Fibroblast of skin of abdomen (primary cell): Measurements from ENCODE around the gene PARVB.
"Not testable (repeated sequence)": the region's sequence is repeated elsewhere in the genome, so short reads cannot be mapped to it uniquely, and the experiment has no call there.

Experiments
- DNase-seq: peaks from one replicate; pipeline ENCODE4 v3.0.0-alpha.2; 2013

PARVB gene

DNA sequence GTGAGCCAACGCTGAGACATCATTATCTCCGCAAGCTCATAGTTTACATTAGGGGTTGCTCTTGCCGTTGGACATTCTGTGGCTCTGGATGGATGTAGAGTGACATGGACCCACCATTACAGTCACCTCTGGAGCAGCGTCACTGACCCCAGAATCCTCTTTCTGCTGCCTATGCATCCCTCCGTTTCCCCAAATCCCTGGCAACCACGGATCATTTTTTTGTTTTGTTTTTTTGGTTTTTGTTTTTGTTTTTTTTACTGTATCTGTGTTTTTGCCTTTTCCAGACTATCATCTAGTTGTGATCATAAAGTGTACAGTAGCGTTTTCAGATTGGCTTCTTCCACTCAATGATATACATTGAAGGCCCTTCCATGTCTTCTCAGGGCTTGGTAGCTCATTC is 4.0 kb downstream of the PARVB start:
- no peak for DNase-seq

- DNase-seq: no peak
These were observed 5.0 kb downstream of the PARVB start for GRCh38 chr22:44029069-44029468.

- no peak for DNase-seq
These were observed 6.1 kb downstream of the PARVB start for GRCh38 chr22:44030051-44030701.

GRCh38 chr22:44030702-44031082 is 6.6 kb downstream of the PARVB start:
- DNase-seq: no peak

DNA sequence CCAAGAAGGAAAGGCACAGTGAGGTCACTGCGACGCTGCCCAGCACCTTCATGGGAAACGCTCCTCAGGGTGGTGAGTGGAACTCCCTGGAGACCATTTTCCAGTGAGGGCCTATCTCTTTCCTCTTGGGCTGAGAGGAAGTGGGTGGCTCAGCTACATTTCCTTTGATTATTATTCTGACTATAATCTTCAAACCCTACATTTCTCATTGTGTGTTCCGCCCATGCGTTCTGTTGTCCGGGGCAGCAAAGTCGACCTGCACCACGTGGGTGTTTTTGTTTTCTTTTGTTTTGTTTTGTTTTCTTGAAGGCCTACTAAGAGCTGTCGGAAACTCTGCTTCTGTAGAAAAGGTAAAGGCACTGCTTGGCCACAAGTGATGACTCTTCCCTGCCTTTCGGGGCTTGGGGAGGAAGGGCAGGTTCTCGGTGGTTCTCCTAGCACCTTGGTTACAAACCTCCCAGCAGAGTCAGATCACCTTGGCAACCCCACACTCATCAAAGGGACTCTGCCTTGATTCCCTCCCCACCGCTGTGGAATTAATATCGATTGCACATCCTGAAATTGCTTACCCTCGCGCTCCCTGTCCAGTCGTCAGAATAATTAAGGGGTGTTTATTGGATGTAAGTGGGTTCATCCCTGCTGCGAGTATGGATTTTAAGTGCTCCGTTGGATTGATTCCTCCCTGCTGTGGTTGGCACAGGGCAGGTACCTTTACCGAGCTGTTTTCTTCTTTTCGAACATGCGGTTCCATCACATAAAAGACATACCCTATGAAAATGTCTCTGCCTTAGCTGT is 7.3 kb downstream of the PARVB start:
- no peak for DNase-seq

DNA sequence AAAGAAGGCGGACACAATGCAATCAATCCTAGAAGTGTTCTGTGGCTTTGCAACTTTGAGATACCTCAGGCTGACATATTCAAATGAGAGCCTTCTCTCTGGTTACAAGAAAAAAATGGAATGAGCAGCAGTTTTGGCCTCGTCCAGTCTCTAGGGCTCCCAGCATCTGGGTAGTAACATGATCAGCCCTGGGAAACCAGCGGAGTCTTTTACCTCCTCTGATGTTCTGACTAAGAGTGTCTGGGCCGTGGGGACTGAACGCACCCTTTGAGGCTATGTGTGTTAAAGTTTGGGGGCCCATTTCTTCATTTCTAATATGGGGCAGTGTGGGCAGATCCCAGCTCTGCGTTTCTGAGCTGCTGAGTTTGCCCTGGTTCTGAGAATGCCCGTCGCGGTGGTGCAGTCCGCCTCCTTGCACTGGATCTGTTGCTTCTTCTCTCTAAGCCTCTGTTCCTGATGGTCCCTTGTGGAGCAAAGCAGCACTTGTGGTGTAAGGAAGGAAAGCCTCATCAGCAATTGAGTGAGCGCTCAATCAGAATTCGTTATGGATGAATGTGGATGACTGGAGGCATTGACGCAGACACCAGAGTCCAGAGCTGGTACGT is 8.1 kb downstream of the PARVB start:
- DNase-seq: peak; percentile 25

DNA sequence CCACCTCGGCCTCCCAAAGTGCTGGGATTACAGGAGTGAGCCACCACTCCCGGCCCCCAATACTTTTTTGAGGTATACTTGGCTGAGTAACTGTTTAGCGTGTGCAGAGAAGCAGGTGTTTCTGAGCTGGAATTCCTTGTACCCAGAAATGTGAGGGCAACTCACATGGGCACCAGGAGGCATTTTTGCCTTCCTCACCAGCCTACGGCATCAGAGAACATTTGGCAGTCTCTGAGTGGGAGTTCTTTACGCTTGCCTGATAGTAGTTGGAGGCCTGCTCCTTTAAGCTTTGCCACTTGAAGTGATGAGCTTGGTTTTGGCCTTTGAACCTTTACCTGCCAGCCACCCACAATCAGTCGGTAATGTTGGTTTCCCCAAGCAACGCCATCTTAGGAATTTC is 9.2 kb downstream of the PARVB start:
- DNase-seq: no peak

DNA sequence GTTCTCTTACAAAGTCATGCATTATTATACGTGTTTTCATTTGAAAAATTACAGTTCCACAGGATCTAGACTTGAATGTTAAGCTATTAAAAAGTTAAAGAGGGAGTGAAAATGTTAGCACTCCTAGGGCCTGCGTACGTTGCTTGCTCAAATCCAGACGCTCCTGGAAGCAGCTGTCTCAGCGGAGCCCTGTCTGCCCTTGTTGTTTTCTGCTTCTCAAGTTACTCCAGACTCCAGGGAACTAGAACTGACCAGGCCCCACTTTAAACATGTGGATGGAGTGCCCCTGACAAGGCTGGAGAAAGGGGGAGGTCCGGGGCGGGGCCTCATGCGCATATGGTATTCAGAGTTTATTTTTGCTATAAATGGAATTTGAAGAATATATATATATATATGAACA is 9.6 kb downstream of the PARVB start:
- DNase-seq: peak; percentile 48

GRCh38 chr22:44037519-44038375 is 13.6 kb downstream of the PARVB start:
- peak; percentile 91 for DNase-seq

DNA sequence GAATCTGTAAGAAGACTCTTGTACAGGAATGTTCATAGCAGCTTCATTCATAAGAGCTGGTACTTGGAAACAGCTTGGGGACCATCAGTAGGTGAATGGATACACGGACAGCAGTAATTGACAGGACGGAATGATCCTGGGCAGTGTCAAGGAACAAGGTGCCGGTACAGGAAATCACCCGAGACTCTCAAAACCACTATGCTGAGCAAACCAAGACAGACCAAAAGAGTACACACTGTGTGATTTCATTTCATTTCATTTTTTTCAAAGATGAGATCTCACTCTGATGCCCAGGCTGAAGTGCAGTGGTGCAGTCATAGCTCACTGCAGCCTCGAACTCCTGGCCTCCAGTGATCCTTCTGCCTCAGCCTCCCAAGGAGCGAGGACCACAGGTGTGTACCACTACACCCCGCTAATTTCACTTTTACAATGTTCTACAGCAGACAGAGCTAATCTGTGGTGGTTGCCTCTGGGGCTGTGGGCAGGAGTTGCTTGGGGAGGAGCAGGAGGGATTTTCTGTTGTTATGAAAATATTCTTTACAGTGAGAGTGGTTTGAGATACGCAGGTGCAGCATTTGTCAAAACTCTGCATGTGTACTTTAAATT is 15.6 kb downstream of the PARVB start:
- DNase-seq: no peak

GRCh38 chr22:44042249-44043218 is 18.4 kb downstream of the PARVB start:
- DNase-seq: no peak

DNA sequence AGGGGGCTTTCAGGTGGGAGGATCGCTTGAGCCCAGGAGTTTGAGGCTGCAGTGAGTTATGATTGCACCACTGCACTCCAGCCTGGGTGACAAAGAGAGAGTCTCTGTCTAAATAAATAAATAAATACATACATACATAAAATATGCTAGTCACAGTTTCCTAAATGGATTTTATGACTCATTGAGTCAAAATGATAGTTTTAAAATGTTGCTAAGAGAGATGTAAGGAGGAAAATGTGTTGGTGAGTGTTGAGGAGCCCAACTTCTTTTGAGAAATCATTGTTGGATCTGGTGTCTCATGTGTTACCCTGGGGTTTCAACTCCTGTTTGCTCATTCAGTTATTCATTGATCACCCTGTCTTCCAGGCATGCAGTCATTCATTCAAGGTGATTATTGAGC is 21.0 kb downstream of the PARVB start:
- peak; percentile 51 for DNase-seq

DNA sequence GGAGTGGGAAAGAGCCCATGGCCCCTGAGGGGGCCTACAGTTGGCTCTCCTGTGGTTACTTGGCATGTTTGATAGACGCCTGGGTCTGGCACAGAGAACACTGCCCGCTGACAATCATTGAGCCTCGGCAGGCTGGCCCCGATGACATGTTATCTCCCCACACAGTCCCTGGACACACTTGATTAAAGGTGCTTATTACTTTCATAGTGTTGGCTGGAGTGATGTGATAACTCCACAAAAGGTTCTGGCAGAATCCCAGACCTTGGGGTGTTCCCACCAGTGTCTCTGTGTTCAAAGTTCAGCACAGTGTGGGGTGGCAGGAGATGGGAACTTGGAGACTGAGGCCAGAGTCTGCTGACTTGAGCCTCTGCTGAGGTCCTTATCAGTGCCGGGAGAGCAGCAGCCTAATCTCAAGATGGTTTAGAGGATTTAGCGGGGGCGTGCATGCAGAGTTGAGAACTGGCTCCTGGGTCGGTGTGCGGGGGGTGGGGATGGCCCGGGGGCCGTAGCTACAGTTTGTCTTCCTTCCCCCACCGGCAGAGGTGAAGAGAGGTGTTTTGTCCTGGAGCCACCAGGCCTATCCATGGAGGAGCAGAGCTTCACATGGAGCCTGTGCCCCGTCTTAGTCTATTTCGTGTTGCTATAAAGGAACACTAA is 22.5 kb downstream of the PARVB start:
- no peak for DNase-seq

GRCh38 chr22:44047891-44048301 is 23.8 kb downstream of the PARVB start:
- no peak for DNase-seq

- DNase-seq: no peak
These were observed 25.6 kb downstream of the PARVB start for GRCh38 chr22:44049486-44050231.

DNA sequence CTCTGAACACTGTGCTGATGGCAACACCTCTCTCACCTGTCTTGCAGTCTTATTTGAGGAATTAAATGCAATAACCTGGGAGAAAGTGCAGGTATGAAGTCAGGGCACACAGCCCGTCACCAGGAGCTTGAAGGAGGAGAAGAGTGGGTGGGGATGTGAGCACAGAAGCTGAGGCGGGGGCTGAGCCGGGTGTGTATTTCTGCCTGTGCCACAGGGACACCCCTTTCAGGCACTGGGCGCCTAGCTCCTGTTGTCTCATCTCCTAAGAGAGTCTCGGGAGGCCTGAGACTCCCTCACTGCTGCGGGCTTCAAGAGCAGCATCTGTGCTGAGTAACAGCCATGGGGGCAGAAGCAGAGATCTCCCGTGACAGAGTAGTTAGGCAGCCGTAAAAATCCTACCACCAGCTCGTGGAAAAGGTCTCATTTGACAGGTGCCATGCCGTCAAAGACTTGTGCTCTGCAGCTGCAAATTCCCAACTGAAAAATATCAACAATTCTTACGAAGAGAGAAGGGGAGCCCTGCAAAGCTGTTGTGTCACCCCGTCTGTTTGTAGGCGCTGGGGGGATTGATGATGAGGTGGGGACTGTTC is 26.8 kb downstream of the PARVB start:
- no peak for DNase-seq

DNA sequence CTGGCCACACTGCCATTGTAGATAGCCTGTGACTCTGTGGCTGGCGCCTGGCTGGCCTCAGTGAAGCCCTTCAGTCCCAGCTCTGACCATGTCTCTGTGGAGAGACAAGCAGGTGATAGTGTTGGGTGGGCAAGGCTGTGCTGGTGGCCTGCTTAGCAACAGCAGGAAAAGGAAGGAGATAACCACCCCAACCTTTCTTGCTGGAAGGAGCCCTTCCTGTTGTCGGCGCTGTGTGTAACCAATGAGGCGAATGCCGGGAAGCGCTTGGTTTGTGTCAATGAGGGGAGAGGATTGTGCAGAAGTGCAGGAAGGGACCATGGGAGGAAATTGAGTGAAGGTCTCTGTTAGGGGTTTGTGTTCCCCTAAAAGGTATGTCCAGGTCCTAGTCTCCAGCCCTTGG is 27.3 kb downstream of the PARVB start:
- DNase-seq: no peak

GRCh38 chr22:44051961-44052360 is 27.9 kb downstream of the PARVB start:
- DNase-seq: no peak

DNA sequence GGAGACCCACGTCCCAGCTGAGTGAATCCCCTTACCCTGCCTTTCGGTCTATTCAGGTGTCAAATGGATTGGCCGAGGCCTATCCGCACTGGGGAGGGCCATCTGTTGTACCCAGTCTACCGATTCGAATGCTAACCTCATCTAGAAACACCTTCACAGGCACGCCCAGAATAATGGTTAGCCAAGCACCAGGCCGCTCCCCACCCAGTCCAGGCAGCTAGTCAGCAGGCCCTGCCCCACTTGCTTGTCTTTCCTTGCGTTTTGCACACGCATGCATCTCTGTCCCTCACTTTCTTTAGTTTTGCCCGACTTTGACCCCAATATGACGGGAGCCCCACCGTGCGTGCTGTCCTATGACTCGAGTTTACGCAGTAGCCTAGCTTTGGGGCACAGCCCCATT is 31.7 kb downstream of the PARVB start:
- DNase-seq: no peak

GRCh38 chr22:44056649-44057048 is 32.5 kb downstream of the PARVB start:
- DNase-seq: not testable (repeated sequence)
